LNCaP clone FGC (cell line): Measurements from ENCODE around the gene IL12A.

Experiments
- DNase-seq: peaks from one replicate; pipeline ENCODE4 v3.0.0-alpha.2; 2011; ENCODE audit warnings: low read depth
- H3K4me3 ChIP-seq: 2 replicates; pipeline ENCODE4 v1.5.1; 2011; ENCODE audit warnings: mild to moderate bottlenecking, low read depth, low read length, control low read depth
- CTCF ChIP-seq: IDR thresholded peaks from 2 replicates; pipeline ENCODE4 v1.5.1; 2012; ENCODE audit warnings: mild to moderate bottlenecking; ENCODE audit not compliant: control insufficient read depth, insufficient read depth; ENCODE audit errors: extremely low read depth

IL12A gene

GRCh38 chr3:159991591-159991990 lies 3.0 kb downstream of the IL12A start:
- no peak overlapping the region for H3K4me3 ChIP-seq
- TF ChIP-seq CTCF = no peak
- no peak for DNase-seq

DNA sequence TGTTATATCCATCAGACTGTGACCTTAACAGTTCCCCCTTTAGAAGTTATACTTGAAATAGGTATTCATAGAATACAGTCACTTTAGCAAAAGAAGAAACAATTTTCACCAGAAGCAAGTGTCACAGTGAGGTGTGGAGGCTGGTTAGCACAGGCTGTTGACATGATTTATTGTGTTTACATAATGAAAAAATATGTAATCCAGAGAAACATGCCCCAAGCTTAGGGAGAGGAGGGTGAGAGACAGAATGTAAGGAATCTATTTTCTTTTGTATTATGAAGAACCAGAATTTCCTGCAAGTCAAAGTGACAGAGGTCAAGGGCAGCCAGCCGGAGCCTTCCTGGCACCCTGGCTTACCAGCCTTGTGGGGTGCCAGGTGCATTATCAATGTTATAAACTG lies 4.0 kb downstream of the IL12A start:
- no peak for DNase-seq
- no peak for TF ChIP-seq CTCF
- no peak overlapping the region for H3K4me3 ChIP-seq

DNA sequence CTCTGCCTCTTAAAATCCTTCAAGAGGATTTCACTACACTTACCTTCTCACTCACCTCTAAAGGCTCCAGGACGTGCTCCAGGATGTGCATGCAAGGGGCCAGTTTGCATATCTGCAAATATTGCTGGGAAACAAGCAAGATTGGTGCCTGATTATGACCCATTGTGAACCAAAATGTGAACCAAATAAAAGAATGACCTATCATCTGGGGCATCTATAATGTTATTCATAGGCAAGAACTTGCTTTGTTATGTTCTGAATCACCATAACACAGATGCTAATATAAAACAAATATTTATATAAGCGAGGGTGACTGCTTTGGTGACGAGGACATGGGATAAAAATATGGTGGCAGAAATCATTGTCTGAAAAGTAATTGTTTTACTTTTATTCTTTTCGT lies 5.5 kb downstream of the IL12A start:
- no peak for DNase-seq

GRCh38 chr3:159995091-159995490 lies 6.5 kb downstream of the IL12A start:
- DNase-seq = no peak
- no peak for TF ChIP-seq CTCF
- no peak overlapping the region for H3K4me3 ChIP-seq

More for the DNA sequence above, 5.5 kb downstream of the IL12A start:
- TF ChIP-seq CTCF = no peak
- H3K4me3 ChIP-seq = no peak overlapping the region

DNA sequence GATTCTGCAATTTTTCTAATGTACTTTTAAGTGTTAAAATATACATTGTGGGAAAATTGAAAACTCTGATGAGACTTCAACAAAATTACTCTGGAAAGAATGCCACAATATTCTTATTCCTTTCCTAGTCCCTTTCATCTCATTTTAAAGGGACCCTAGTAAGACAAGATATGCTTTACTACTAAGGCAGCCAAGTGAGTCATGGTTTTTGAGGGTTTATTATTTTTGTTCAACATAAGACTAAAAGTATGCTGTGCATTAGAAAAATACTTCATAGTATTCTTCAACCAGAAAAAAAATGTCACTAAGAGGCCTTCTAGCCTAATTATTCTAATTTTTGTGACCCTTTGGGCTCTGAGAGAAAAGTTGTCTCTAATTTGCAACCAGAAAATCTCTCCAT lies 7.4 kb downstream of the IL12A start:
- no peak for DNase-seq
- TF ChIP-seq CTCF = no peak
- no peak overlapping the region for H3K4me3 ChIP-seq

DNA sequence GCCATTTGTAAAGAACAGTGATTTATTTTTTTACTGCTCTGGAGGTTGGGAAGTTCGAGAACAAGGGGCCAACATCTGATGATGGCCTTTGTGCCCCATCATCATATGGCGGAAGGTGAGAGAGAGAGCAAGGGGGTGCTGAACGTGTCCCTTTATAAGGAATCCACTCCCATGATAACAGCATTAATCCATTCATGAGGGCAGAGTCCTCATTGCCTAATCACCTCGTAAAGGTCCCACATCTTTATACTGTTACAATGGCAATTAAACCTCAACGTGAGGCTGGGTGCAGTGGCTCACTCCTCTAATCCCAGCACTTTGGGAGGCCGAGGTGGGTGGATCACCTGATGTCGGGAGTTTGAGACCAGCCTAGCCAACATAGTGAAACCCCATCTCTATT lies 8.3 kb downstream of the IL12A start:
- TF ChIP-seq CTCF = no peak

GRCh38 chr3:160001148-160001760 lies 12.6 kb downstream of the IL12A start:
- no peak for DNase-seq
- no peak overlapping the region for H3K4me3 ChIP-seq
- no peak for TF ChIP-seq CTCF

More for the DNA sequence above, 8.3 kb downstream of the IL12A start:
- no peak for DNase-seq
- no peak overlapping the region for H3K4me3 ChIP-seq
